GM19025 (cell line): ENCODE data around the gene STOML1.

Experiments used
- ATAC-seq: cut with Tn5 transposase; IDR thresholded peaks from one replicate; pipeline ENCODE4 v1.9.1; 2021; ENCODE audit warnings: mild to moderate bottlenecking, low read depth, moderate library complexity; ENCODE audit not compliant: unreplicated experiment

The STOML1 gene

DNA sequence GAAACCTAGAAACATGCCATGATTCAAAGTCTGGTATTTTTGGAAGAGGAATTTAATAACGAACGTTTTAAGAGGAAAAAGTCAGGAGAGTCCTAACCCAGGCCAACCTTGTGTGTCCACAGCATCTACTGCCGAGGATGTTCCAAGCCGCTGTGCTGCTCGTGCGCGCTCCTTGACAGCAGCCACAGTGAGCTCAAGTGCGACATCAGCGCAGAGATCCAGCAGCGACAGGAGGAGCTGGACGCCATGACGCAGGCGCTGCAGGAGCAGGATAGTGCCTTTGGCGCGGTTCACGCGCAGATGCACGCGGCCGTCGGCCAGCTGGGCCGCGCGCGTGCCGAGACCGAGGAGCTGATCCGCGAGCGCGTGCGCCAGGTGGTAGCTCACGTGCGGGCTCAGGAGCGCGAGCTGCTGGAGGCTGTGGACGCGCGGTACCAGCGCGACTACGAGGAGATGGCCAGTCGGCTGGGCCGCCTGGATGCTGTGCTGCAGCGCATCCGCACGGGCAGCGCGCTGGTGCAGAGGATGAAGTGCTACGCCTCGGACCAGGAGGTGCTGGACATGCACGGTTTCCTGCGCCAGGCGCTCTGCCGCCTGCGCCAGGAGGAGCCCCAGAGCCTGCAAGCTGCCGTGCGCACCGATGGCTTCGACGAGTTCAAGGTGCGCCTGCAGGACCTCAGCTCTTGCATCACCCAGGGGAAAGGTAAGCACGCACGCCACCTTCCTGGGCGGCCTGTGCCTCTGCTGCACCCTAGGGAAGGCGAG lies 30.8 kb upstream of the STOML1 start:
- no peak for ATAC-seq

DNA sequence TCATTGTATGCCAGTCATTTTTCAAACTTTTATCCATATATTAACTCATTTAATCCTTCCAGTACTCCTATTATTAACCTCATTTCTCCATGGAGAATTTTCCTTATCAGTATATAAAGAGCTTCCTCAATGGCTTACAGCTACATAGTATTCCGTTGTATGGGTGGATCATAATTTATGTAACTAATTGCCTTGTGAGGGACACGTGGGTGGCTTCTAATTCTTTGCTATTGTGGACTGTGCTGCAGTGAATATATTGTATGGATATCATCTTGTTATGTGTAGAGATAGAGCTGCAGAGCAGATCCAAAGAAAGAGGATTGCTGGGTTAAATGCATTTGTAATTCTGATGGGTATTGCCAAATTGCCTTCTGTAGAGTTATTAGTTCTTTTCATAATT lies 27.6 kb upstream of the STOML1 start:
- ATAC-seq: no peak

DNA sequence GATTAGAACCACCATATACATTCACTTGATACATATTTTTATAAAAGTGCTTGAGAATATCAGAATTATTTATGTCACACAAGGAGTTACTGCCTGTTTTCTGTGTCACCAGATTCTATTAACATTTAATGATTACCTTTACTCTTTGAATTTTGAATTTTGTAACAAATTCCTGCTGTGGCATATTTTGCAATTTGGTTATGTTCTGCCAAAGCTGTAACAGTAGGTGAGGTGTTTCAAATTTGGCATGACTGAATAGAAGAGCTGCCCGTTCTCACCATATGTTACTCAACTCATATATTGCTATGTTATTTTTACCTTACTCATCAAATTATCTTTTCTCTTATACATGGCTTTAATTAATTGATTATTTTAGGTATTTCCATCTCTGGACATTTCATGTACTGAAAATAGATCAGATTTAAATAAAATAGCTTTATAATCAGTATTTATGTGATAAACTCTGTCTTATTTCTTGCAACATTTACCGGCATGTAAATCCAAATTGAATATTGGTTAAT lies 21.3 kb upstream of the STOML1 start:
- ATAC-seq: no peak

DNA sequence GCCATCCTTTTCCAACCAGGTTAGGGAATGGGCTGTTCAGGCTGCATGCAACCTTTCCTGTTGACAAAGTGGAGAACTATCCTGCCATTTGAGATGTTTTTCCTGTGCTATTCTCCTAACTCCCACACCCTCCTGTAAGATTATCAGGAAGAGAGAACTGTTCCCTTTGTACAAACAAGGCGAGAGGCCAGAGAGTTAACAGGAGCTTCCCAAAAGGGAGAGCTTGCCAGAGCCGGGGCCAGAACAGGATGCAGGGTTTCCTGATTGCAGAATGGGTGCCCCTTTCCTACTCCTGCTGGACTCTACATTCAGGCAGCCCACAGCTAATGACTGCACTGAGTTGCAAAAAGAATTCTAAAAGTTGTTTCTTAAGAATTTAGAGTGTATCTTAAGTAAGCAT lies 19.5 kb upstream of the STOML1 start:
- no peak for ATAC-seq

DNA sequence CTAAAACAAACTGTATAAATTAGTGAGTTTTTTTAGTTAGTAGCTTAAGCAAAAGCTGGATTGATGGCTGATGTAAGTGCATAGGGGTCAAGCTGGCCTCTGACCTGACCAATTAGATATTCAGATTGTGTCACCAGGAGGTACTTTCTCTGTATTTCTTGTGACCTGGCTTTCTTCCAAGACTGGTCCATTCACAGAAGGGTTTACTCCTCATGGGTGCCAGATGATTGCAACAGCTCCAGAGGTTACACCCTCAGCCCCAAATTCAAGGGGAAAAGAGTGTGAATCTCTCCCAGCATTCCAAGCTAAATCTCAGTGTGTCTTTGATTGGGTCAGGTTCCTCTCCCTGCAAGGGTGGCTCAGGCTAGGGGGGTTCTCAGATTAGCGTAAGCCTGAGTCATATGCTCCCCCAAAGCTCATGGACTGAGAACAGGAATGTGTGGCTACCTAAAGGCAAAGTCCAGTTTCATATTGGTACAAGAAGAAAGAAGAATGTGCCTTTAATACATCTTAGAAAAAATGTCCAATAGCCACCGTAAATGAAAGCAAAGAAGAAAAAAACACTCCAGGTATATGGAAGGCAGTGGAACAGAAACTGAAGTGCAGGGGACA lies 18.9 kb upstream of the STOML1 start:
- no peak for ATAC-seq

DNA sequence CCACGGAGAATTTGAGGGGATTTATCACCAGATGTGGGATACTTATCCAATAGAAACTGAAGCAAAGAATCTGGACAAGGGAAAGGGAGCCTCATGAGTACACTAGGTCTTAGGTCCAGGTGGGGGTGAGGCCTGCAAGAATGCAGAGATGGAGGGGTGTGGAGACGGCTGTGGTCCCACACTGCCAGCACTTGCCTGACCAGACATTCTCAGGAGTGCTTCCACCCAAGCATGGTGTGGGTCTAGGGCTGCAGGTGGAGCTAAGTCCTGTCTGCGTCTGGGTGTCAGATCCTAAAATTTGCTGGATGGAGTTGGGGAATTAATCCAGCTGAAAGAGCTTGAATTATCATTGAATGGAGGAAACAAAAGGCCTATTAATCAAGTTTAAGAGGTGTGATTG lies 16.8 kb upstream of the STOML1 start:
- ATAC-seq: no peak

DNA sequence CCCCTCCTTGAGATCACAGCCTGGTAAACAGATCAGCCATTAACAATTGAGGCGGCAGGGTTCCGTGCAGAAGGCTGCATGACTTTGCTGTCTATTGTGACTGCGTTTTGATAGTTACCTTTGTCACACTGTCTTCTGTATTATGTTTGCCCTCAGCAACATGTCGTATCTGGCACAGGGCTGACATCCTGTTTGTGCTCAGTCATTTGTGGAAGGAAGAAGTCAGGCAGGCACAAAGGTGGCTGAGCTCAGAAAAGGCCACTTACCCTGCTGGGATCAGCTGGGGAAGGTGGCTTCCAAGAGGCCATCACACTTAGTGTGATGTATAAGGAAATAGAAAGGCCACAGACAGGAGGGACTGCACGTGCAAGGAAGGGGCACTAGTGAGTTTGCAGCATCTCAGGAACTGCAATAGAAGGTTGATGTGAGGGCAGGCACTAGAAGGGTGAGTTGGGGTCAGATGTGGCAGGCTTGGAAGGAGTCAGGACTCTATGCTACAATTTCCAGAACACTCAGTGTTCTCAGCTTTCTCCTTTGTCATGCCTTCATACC lies 15.8 kb upstream of the STOML1 start:
- ATAC-seq: no peak

DNA sequence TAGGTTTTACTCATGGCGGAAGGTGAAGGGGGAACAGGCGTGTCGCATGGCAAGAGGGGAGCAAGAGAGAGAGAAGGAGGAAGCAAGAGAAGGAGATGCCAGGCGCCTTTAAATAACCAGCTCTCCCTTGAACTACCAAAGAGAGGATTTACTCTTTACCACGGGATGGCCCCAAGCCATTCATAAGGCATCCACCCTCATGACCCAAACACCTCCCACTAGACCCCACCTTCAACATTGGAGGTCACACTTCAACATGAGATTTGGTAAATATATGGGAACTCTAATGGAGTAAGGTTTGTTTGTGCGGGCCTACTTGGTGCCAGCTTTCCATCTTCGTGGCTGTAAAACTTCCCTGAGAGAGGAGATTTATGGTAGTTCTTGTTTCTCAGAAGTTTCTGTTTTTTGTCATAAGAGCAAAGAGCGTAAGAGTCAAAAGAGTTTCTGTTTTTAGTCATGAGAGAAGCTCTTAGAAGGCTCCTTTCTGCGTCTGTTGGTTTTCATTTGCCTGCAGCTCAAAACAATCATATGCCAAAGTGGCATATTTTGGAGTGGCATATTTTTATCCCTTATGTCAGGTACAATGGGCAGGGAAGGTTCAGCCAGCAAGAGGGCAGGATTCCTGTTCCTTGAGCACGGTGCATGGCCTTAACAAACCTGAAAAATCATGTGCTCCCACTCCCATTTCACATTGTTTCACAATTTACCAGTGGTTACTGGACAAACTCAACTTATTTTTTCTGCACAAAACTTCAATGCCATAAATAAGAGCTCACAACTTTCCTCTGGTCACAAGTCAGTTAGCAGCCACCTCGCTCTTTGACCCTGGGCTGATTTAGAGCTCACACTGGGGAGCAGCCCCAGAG lies 14.9 kb upstream of the STOML1 start:
- no peak for ATAC-seq

DNA sequence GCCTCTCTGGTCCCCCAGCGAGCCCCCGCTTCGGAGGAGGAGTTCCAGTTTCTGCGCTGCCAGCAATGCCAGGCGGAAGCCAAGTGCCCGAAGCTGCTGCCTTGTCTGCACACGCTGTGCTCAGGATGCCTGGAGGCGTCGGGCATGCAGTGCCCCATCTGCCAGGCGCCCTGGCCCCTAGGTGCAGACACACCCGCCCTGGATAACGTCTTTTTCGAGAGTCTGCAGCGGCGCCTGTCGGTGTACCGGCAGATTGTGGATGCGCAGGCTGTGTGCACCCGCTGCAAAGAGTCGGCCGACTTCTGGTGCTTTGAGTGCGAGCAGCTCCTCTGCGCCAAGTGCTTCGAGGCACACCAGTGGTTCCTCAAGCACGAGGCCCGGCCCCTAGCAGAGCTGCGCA lies 5.9 kb upstream of the STOML1 start:
- no peak for ATAC-seq

DNA sequence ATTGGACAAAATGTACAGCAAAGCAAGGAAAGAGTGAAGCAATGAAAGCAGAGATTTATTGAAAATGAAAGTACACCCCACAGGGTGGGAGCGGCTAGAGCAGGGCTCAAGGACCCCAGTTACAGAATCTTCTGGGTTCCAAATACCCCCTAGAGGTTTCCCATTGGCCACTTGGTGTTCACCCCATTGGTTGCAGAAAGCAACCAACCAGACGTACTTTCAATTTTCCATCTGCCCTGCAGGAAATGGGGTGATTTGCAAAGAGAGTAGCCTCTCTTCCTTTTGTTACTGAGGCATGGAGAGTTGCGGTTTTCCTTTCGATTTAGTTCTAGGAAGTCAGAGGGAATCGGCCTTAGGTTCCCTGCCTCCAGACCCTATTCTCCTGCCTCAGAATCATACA lies 4.8 kb upstream of the STOML1 start:
- no peak for ATAC-seq

DNA sequence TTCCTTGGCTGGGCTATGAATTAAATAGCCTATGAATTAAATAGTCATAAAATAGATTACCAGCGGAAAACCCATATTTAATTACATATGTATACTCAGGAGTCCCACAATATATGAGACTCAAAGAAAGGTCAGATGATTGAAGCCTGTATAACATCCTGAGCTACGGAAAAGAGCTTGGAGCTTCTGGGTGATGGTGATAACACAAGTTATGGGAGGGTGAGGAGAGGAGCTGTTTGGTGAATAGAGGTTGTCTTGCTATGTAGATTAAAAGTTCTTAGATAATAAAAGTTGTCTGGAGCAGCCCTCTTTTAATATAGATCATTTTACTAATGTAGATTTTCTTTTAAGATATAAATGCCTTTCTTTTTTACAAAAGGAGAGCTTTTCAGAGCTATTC lies 4.2 kb upstream of the STOML1 start:
- no peak for ATAC-seq

DNA sequence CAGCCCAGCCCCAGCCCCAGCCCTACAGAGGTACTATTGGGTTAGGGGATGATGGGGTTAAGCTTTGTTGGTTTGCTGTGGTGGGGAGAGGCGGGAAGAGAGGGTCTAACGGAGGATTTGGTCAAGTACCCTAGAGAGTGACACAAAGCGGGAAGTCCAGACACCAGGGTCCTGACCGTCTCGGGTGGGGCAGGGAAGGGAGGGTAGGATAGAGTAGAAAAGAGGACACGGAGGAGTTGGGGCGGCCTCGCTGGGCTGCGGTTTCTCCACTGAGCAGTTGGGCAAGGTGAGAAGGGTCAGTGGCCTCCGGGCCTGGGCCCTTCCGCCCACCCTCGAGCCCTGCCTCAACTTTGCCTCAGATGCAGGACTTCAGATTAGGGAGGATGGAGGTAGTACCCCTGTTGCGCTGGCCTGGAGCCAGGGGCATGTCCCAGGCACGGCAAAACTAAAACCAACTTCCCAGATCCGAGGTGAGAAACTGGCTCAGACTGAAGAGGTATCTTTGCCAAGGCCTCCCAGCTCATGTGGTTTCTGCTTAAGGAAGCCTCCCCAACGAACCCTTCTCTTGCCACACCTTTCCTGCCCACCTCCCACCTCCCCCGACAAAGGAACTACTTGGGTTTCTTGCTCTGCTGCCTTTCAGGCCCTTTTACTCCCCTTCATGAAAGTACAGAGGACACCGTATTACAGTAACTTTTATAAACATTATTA lies 3.0 kb upstream of the STOML1 start:
- ATAC-seq: no peak

DNA sequence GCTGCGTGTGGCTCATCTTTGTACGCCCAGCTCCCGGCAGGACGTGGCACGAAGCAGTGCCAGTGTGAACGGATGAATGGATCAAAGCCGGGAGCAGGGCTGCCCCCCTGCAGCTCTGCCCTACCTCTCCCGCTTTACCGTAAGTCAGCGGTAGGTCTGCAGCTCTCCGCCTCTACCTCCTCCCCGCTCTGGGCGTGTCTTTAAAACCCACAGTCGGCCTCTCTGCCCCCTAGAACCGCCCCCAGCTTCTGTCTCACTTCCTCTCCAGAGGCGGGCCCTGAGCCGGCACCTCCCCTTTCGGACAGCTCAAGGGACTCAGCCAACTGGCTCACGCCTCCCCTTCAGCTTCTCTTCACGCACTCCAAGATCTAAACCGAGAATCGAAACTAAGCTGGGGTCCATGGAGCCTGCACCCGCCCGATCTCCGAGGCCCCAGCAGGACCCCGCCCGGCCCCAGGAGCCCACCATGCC lies 2.4 kb upstream of the STOML1 start, which contains the start of gene PML:
TSS of gene PML (plus strand) at position 304 of the 471 bp plus-strand sequence. CDS start at position 401, 97 bp downstream.
- ATAC-seq: peak; percentile 66

DNA sequence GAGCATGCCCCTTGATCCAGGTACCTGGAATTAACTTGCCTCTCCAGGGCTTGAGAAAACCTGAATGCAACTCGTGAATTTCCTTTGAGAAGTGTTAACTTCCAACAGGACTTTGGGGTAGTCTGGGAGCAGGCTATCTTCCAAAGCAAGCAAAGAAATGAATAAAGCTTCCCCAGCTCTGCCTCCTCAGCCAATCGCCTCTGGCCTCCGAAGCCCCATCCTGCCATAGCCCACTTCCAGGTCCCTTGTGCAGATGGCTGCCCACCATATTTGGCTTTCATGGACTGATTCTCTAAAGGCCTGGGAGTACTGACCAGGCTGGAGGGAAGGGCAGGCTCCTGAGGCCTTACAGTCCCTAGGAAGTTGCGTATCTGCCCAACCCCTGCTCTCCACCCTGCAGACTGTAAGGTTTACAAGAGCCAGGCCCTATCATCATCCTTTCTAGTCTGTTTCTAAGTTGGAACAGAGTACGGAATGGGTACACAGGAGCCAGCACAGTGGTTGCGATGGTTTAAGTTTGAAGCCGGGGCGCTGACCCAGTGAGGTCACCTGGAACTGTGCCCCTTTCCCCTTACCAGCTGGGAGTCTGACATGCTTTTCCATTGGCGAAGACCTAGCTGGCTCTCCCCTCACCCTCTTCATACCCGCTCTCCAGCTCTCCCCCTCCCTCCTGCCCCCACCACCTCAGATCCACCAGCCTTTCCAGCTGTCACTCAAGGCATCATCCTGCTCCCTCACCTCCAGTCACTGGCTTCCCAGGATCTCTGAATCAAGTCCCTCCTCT lies 1.3 kb upstream of the STOML1 start:
- no peak for ATAC-seq

DNA sequence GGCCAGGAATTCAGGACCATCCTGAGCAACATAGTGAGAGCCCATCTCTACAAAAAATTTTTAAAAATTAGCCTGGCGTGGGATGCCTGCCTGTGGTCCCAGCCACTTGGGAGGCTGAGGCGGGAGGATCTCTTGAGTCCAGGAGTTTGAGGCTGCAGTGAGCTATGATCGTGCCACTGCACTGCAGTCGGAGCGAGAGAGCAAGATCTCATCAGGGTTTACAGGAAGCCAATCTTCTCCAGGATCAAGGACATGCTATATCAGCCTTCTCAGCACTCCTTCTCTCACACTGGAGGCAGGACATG lies 451 bp upstream of the STOML1 start:
- ATAC-seq: no peak

DNA sequence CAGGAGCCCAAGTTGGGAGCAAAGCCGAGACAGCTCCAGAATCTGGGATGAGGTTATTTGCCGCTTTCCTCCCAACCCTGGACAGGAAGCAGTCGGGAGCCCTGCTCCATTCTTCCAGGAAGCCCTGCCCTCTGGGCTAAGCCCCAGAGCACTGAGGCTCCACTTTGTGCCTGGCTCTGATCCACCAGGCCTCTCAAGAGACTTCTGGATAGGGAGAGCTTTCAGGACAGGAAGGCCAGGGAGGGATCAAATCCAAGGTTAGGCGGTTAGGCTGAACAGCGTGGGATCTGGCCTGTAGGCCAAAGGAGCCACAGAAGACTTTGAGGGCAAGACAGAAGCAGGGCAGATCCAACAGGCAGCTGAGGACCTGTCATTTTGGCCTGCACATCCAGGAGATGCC lies 835 bp downstream of the STOML1 start:
- no peak for ATAC-seq

DNA sequence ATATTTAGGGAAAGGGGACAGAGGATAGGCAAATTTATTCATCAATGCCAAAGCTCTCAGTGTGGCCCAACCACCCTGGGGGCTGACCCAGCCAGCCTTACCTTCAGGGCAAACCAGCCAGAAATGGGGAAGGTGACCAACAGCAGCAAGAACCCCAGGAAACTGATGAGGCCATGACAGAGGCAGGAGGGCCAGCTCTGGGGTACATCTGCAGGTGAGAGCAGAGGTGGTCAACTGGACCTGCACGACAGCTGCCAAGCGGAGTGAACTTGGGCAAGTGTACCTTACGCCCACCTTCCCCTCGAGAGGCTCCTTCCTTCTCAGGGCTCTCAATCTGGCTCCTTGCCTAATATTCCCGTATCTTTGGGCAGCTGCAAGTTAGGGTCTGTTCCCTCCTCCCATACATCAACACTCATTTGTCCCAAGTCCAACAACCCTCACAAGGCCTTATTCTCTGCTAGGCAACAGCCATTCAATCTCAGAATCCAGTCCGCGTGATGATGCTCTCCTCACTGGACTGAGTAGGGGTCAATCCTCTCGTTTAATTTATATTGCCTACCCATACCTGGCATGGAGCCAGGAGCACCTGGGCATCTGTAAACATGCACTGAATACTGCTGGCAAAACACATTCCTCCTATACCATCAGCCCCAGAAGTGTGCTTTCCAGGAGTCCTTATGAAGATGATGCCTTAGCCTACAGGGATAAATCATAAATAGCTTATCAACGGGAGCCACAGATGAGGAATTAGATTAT lies 1.7 kb downstream of the STOML1 start:
- no peak for ATAC-seq

DNA sequence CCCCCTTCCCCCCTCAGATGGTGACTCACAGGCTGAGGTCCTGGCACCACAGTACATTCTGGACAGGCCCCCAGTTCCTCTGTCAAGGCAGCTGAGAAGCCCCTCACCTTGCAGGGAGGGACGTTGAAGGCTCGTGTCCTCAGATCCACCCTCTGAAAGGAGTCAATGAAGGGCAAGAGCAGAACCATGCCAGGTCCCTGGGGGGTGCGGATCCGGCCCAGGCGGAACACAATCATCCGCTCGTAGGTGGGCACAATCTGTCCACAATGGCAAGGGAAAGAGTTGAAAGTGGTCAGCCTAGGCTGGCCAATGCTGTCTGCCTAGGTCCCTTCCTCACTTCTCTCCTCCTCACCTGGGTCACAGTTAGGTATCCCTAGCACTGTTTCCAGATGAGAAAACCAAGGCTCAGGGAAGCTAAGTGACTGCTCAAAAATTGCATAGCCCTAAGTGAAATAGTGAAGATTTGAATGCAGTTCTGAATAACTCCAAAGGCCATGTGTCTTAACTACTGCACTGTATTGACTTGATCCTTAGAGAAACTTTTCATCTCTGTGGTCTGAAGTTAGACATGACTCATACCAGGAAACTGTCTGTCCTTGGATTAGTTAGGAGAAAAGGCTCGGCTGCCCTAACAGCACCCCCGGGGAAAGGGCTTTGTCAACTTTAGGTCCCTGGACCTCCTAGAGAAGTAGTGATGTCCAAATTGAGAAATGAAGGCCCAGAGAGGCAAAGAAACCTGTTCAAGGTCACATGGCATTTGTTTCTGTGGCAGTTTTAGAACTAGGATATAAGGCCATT lies 2.9 kb downstream of the STOML1 start:
- no peak for ATAC-seq
